Karpas-422 (cell line): ENCODE results near the gene UTS2. TPM values are rescaled to one million over a fixed set of nuclear protein-coding genes. Genes with fewer than 3 reads are reported as not detected.

Source experiments
- DNase-seq: peaks from one replicate; pipeline ENCODE4 v3.0.0-alpha.2; 2015
- H2AFZ ChIP-seq: fragments of 200-600 bp; sonication (generic); 2 replicates; pipeline ENCODE4 v1.6.1; 2014; ENCODE audit warnings: antibody characterized with exemption, low read length, mixed read lengths
- H3K27ac ChIP-seq: fragments of 200-600 bp; sonication (generic); 2 replicates; pipeline ENCODE4 v1.5.1; 2014; ENCODE audit warnings: mild to moderate bottlenecking, low read length, moderate library complexity
- H3K27me3 ChIP-seq: fragments of 200-600 bp; sonication (generic); 2 replicates; pipeline ENCODE4 v1.6.1; 2014; ENCODE audit warnings: low read length, mixed read lengths
- H3K36me3 ChIP-seq: fragments of 200-600 bp; sonication (generic); 2 replicates; pipeline ENCODE4 v1.6.1; 2014; ENCODE audit warnings: low read length, mixed read lengths; ENCODE audit not compliant: insufficient read depth
- H3K4me1 ChIP-seq: fragments of 200-600 bp; sonication (generic); 2 replicates; pipeline ENCODE4 v1.6.1; 2014; ENCODE audit warnings: mild to moderate bottlenecking, low read length, mixed read lengths
- H3K4me2 ChIP-seq: fragments of 200-600 bp; sonication (generic); 2 replicates; pipeline ENCODE4 v1.6.1; 2014; ENCODE audit warnings: low read length, low read depth, mild to moderate bottlenecking; ENCODE audit not compliant: poor library complexity, severe bottlenecking
- H3K4me3 ChIP-seq: fragments of 200-600 bp; sonication (generic); 2 replicates; pipeline ENCODE4 v1.5.1; 2014; ENCODE audit warnings: mild to moderate bottlenecking, antibody characterized with exemption, low read length, mixed read lengths
- H3K79me2 ChIP-seq: fragments of 200-600 bp; sonication (generic); 2 replicates; pipeline ENCODE4 v1.6.1; 2014; ENCODE audit warnings: mild to moderate bottlenecking, low read length, mixed read lengths
- H3K9ac ChIP-seq: fragments of 200-600 bp; sonication (generic); 2 replicates; pipeline ENCODE4 v1.6.0; 2014; ENCODE audit warnings: low read length
- H3K9me2 ChIP-seq: fragments of 200-600 bp; sonication (generic), shearing (Covaris generic); replicated peaks from 2 replicates; pipeline ENCODE4 v1.6.0; 2014; ENCODE audit warnings: mild to moderate bottlenecking, low read length, moderate library complexity; ENCODE audit not compliant: insufficient read depth
- H3K9me3 ChIP-seq: fragments of 300-700, 200-600 bp; sonication (generic); 2 replicates; pipeline ENCODE4 v1.6.1; 2014; ENCODE audit warnings: low read length, mixed read lengths
- H4K20me1 ChIP-seq: fragments of 200-600 bp; sonication (generic); 2 replicates; pipeline ENCODE4 v1.6.1; 2014; ENCODE audit warnings: mild to moderate bottlenecking, antibody characterized with exemption, low read length, low read depth; ENCODE audit not compliant: insufficient read depth
- total RNA-seq: library from RNA; depleted of rRNA; stranded (reverse); fragments of >200 nt; shearing (Covaris generic); gene quantifications from 2 replicates; pipeline ENCODE4 v1.2.3, GENCODE V29; 2014; ENCODE audit warnings: low replicate concordance; rRNA removed

Gene UTS2
- total RNA-seq, 1 experiment from 2014 or later = not detected

DNA sequence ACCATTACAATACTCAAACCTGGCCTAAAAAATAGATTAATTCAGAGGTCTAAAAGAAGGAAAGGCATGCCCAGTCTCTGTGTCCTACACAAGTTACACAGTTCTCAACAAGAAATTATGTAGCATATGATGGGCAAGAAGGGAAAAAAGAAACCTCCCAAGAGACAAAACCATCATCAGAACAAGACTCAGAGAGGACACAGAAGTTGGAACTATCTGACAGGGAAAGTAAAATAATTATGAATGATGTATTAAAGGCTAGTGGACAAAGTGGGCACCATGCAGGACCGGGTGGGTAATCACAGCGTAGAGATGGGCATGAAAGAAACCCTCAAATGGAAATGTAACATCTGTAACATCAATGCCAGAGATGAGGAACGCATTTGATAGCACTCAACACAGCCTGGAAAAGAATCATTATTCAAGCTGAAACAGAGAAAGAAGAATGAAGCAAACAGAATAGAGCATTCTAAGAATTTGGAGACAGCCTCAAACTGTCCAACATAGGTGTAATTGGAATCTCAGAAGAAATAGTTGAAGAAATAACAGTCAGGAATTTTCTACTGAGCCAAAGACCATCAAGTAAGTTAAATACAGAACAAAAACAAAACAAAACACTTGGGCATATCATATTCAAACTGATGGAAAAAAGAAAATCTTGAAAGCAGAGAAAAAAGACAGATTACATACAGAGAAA lies 39.0 kb downstream of the UTS2 start:
- DNase-seq = no peak
- Histone ChIP-seq H3K4me1 (no peaks in the 10 kb centered on the region), H3K9me2 (no peaks in the 10 kb centered on the region), H3K9ac (no peak overlapping the region), H3K9me3 (no peaks in the 10 kb centered on the region; the same call in 1 of the 2 replicates), H3K79me2 (no peaks in the 10 kb centered on the region), H3K36me3 (no peaks in the 10 kb centered on the region), H4K20me1 (no peaks in the 10 kb centered on the region), H3K4me2 (no peak overlapping the region), H3K27ac (no peak overlapping the region), H3K4me3 (no peak overlapping the region), H3K27me3 (no peaks in the 10 kb centered on the region), H2AFZ (no peak overlapping the region)

GRCh38 chr1:7811476-7811875 lies 41.4 kb downstream of the UTS2 start:
- no peaks in the 10 kb centered on the region for H3K4me1 ChIP-seq
- no peaks in the 10 kb centered on the region for H4K20me1 ChIP-seq
- H3K4me3 ChIP-seq = no peak overlapping the region
- no peak overlapping the region for H2AFZ ChIP-seq
- H3K79me2 ChIP-seq = no peaks in the 10 kb centered on the region
- H3K9me2 ChIP-seq = no peaks in the 10 kb centered on the region
- no peak overlapping the region for H3K27ac ChIP-seq
- H3K9ac ChIP-seq = no peak overlapping the region
- no peak for DNase-seq
- no peaks in the 10 kb centered on the region for H3K36me3 ChIP-seq
- no peak overlapping the region for H3K4me2 ChIP-seq
- no peaks in the 10 kb centered on the region; the same call in 1 of the 2 replicates for H3K9me3 ChIP-seq
- H3K27me3 ChIP-seq = no peaks in the 10 kb centered on the region

DNA sequence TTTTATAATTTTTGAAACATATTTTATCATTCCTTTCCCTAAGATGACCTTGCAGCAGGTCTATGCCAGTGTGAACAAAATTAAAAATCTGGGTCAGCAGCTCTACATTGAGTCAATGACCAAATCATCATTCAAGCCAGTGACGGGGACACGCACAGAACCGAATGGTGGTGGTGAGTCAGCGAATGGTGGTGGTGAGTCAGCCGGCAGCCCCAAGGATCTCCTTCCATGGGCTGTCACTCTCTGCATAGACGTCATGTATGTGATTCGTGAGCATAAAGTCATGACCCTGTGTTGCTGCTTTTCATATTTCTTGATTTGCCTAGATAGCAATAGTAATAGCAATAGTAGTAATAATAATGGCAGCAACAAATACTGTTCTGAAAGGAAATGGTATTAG lies 42.5 kb downstream of the UTS2 start:
- H3K9me2 ChIP-seq = no peaks in the 10 kb centered on the region
- no peak overlapping the region for H3K9ac ChIP-seq
- no peak overlapping the region for H3K27ac ChIP-seq
- no peak for DNase-seq
- no peaks in the 10 kb centered on the region for H3K4me1 ChIP-seq
- no peaks in the 10 kb centered on the region; the same call in 1 of the 2 replicates for H3K9me3 ChIP-seq
- no peaks in the 10 kb centered on the region for H3K79me2 ChIP-seq
- H4K20me1 ChIP-seq = no peaks in the 10 kb centered on the region
- H3K4me3 ChIP-seq = no peak overlapping the region
- H3K4me2 ChIP-seq = no peak overlapping the region
- H2AFZ ChIP-seq = no peak overlapping the region
- H3K27me3 ChIP-seq = no peaks in the 10 kb centered on the region
- H3K36me3 ChIP-seq = no peaks in the 10 kb centered on the region

GRCh38 chr1:7809742-7810141 lies 43.1 kb downstream of the UTS2 start:
- Histone ChIP-seq H3K4me3 (no peak overlapping the region), H3K4me1 (no peaks in the 10 kb centered on the region), H3K9me3 (no peaks in the 10 kb centered on the region; the same call in 1 of the 2 replicates), H4K20me1 (no peaks in the 10 kb centered on the region), H2AFZ (no peak overlapping the region), H3K79me2 (no peaks in the 10 kb centered on the region), H3K27ac (no peak overlapping the region), H3K9me2 (no peaks in the 10 kb centered on the region), H3K27me3 (no peaks in the 10 kb centered on the region), H3K36me3 (no peaks in the 10 kb centered on the region), H3K9ac (no peak overlapping the region), H3K4me2 (no peak overlapping the region)
- no peak for DNase-seq

DNA sequence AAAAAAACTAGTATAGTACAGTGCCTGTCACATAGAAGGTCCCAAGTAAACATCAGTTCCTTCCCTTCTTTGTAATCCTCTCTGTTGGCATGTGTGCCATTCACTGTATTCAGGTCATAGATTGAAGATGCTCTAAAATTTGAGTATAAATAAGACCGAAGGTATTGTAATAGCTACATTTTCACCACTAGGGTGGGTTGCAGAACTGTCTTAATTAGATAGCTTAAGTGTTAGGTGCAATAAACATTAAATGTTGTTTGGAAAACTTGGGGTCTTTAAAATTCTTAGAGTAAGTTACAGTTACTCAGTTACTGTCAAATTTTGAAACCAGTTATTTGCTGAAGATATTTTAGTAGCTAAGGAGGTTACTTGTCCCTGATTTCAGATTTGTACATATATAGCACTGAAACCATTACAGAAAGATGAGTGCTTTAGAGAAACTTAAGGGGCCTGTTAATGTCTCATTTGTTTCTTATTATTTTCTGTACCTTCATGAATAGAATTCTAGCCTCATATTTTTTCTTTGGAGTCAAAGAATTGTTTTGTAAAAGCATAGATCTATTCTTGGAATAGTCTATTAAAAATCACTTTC lies 44.5 kb downstream of the UTS2 start:
- no peaks in the 10 kb centered on the region for H3K4me1 ChIP-seq
- H3K4me2 ChIP-seq = no peak overlapping the region
- no peaks in the 10 kb centered on the region for H3K79me2 ChIP-seq
- no peaks in the 10 kb centered on the region for H3K27me3 ChIP-seq
- no peaks in the 10 kb centered on the region for H3K9me2 ChIP-seq
- H4K20me1 ChIP-seq = no peaks in the 10 kb centered on the region
- H2AFZ ChIP-seq = no peak overlapping the region
- H3K4me3 ChIP-seq = no peak overlapping the region
- H3K9me3 ChIP-seq = no peaks in the 10 kb centered on the region
- no peak overlapping the region for H3K9ac ChIP-seq
- no peaks in the 10 kb centered on the region for H3K36me3 ChIP-seq
- DNase-seq = peak; percentile 77
- no peak overlapping the region for H3K27ac ChIP-seq

GRCh38 chr1:7805460-7805859 lies 47.4 kb downstream of the UTS2 start:
- no peak overlapping the region for H3K4me3 ChIP-seq
- H3K9me3 ChIP-seq = no peaks in the 10 kb centered on the region
- no peaks in the 10 kb centered on the region for H4K20me1 ChIP-seq
- H3K4me2 ChIP-seq = no peak overlapping the region
- no peak for DNase-seq
- no peak overlapping the region for H3K27ac ChIP-seq
- no peak overlapping the region for H3K9ac ChIP-seq
- H3K4me1 ChIP-seq = no peaks in the 10 kb centered on the region
- H3K79me2 ChIP-seq = no peaks in the 10 kb centered on the region
- H3K36me3 ChIP-seq = no peaks in the 10 kb centered on the region
- H3K9me2 ChIP-seq = no peaks in the 10 kb centered on the region
- H3K27me3 ChIP-seq = no peaks in the 10 kb centered on the region
- H2AFZ ChIP-seq = no peak overlapping the region

Other genes with a start within 250 kb of the UTS2 start
- 11.6 and 14.9 TPM in 2 replicates for gene VAMP3, start 81.8 kb downstream of the UTS2 start, total RNA-seq
- gene PER3, start 68.8 kb downstream of the UTS2 start, total RNA-seq = 0.51 and 3.5 TPM in 2 replicates
- not detected in 2 replicates for gene TNFRSF9, start 87.8 kb upstream of the UTS2 start, total RNA-seq
- 146 and 207 TPM in 2 replicates for gene PARK7, start 108.6 kb upstream of the UTS2 start, total RNA-seq
- gene ERRFI1, start 173.2 kb upstream of the UTS2 start, total RNA-seq = not detected in 2 replicates